ENCODE results near the gene DDX17. TPM values are rescaled to one million over a fixed set of nuclear protein-coding genes. Genes with fewer than 3 reads are reported as not detected.

The DDX17 gene
- polyA plus RNA-seq, 1 donor (not counting 4 experiments of a cell fraction or from before 2014, with no cell fraction given), result 270 TPM

GRCh38 chr22:38479096-38479837, 26.8 kb downstream of the DDX17 start:
- no peak overlapping the region for H3K9ac ChIP-seq (ENCODE audit: control insufficient read depth, extremely low read depth, insufficient read depth, low read length)
- dilution Hi-C loops (cut with MboI; ENCODE audit: extremely low pct_ligation_motif_present, low sequenced_read_pairs), result no loop called here
- no peaks in the 10 kb centered on the region for H3K27me3 ChIP-seq (ENCODE audit: control insufficient read depth, extremely low read depth, insufficient read depth, low read length)
- peaks cover 10% of the 10 kb centered on the region for H3K4me1 ChIP-seq (ENCODE audit: control insufficient read depth, extremely low read depth, insufficient read depth, low read length)
- H3K4me2 ChIP-seq (ENCODE audit: control insufficient read depth, extremely low read depth, insufficient read depth, low read depth, low read length), result no peak overlapping the region
- H3K9me1 ChIP-seq (ENCODE audit: control insufficient read depth, extremely low read depth, insufficient read depth, low read length), result no peaks in the 10 kb centered on the region
- H3K36me3 ChIP-seq (ENCODE audit: control insufficient read depth in 2 of 2, extremely low read depth in 1 of 2, insufficient read depth in 2 of 2, low read length in 2 of 2), result peaks cover 26 to 27% of the 10 kb centered on the region in 2 experiments
- no peaks in the 10 kb centered on the region for H3K9me3 ChIP-seq (ENCODE audit: control insufficient read depth, low read depth, low read length)
- no peaks in the 10 kb centered on the region for H3K79me2 ChIP-seq (ENCODE audit: control insufficient read depth, insufficient read depth, low read length)
- DNase-seq (ENCODE audit: low read depth, low spot score), result no peak
- no peak overlapping the region for H2AFZ ChIP-seq (ENCODE audit: control insufficient read depth, low read length)
- no peak overlapping the region for H3K4me3 ChIP-seq (ENCODE audit: control insufficient read depth in 2 of 3, extremely low read depth in 1 of 3, insufficient read depth in 2 of 3, low read depth in 1 of 3, low read length in 3 of 3)
- FAIRE-seq, result no peak
- no peak for TF ChIP-seq EZH2 (IDR thresholded peaks at IDR 0.05; ENCODE audit: low read length)
- TF ChIP-seq, protein P1, sequence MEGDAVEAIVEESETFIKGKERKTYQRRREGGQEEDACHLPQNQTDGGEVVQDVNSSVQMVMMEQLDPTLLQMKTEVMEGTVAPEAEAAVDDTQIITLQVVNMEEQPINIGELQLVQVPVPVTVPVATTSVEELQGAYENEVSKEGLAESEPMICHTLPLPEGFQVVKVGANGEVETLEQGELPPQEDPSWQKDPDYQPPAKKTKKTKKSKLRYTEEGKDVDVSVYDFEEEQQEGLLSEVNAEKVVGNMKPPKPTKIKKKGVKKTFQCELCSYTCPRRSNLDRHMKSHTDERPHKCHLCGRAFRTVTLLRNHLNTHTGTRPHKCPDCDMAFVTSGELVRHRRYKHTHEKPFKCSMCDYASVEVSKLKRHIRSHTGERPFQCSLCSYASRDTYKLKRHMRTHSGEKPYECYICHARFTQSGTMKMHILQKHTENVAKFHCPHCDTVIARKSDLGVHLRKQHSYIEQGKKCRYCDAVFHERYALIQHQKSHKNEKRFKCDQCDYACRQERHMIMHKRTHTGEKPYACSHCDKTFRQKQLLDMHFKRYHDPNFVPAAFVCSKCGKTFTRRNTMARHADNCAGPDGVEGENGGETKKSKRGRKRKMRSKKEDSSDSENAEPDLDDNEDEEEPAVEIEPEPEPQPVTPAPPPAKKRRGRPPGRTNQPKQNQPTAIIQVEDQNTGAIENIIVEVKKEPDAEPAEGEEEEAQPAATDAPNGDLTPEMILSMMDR (optimal IDR thresholded peaks at IDR 0.05 in 1 of 3, IDR thresholded peaks at IDR 0.05 in 1 of 3, conservative IDR thresholded peaks at IDR 0.05 in 1 of 3; ENCODE audit: extremely low read depth in 1 of 3, insufficient read depth in 2 of 3, low read length in 3 of 3), result no peak
- peaks cover 6% of the 10 kb centered on the region for H4K20me1 ChIP-seq (ENCODE audit: control insufficient read depth, extremely low read depth, insufficient read depth, low read length)
- no peak overlapping the region for H3K27ac ChIP-seq (ENCODE audit: control insufficient read depth, insufficient read depth, low read length)

DNA sequence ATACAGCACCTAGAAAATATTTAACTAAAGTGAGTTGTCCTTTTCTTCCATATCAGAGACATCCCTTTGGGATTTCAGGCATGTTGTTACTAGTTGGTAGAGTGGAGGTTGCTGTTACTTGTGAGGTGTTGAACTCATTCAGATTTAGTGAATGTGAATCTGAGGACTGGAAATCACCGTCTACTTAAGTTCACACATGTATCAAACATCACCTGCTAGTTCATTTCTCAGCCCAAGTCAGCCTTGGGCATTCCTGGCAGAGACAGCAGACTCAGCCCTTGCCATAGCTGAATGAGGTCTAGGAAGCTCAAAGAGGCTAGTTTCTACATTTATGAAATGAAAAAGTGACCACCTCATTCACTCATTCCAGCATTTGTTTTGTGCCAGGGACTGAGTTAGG, 28.5 kb downstream of the DDX17 start:
- no peaks in the 10 kb centered on the region for H3K27me3 ChIP-seq (ENCODE audit: control insufficient read depth, extremely low read depth, insufficient read depth, low read length)
- peak overlapping the region; percentile 23 for H3K9ac ChIP-seq (ENCODE audit: control insufficient read depth, extremely low read depth, insufficient read depth, low read length)
- dilution Hi-C loops (cut with MboI; ENCODE audit: extremely low pct_ligation_motif_present, low sequenced_read_pairs), result no loop called here
- H4K20me1 ChIP-seq (ENCODE audit: control insufficient read depth, extremely low read depth, insufficient read depth, low read length), result no peaks in the 10 kb centered on the region
- no peaks in the 10 kb centered on the region for H3K9me1 ChIP-seq (ENCODE audit: control insufficient read depth, extremely low read depth, insufficient read depth, low read length)
- no peak overlapping the region for H3K4me3 ChIP-seq (ENCODE audit: control insufficient read depth in 2 of 3, extremely low read depth in 1 of 3, insufficient read depth in 2 of 3, low read depth in 1 of 3, low read length in 3 of 3)
- no peak for TF ChIP-seq EZH2 (IDR thresholded peaks at IDR 0.05; ENCODE audit: low read length)
- TF ChIP-seq, protein P1 (optimal IDR thresholded peaks at IDR 0.05 in 1 of 3, IDR thresholded peaks at IDR 0.05 in 1 of 3, conservative IDR thresholded peaks at IDR 0.05 in 1 of 3; ENCODE audit: extremely low read depth in 1 of 3, insufficient read depth in 2 of 3, low read length in 3 of 3), result no peak
- peak overlapping the region; percentile 53 for H3K27ac ChIP-seq (ENCODE audit: control insufficient read depth, insufficient read depth, low read length)
- H2AFZ ChIP-seq (ENCODE audit: control insufficient read depth, low read length), result no peak overlapping the region
- DNase-seq (ENCODE audit: low read depth, low spot score) (no peak), FAIRE-seq (peak; percentile 82)
- H3K36me3 ChIP-seq (ENCODE audit: control insufficient read depth in 2 of 2, extremely low read depth in 1 of 2, insufficient read depth in 2 of 2, low read length in 2 of 2), result peaks cover 16 to 18% of the 10 kb centered on the region in 2 experiments
- peaks cover 10% of the 10 kb centered on the region for H3K4me1 ChIP-seq (ENCODE audit: control insufficient read depth, extremely low read depth, insufficient read depth, low read length)
- no peak overlapping the region for H3K4me2 ChIP-seq (ENCODE audit: control insufficient read depth, extremely low read depth, insufficient read depth, low read depth, low read length)
- no peaks in the 10 kb centered on the region for H3K79me2 ChIP-seq (ENCODE audit: control insufficient read depth, insufficient read depth, low read length)
- H3K9me3 ChIP-seq (ENCODE audit: control insufficient read depth, low read depth, low read length), result no peaks in the 10 kb centered on the region

All from keratinocyte (primary cell).